AG08396 (cell line): Measurements from ENCODE around the gene FGG.

Source experiments
- DNase-seq: peaks from one replicate; pipeline ENCODE4 v3.0.0; 2012; ENCODE audit warnings: low spot score, mixed read lengths

FGG gene

GRCh38 chr4:154612472-154613414, at the start of gene FGG:
FGG (minus strand) TSS chr4:154612656; CDS start chr4:154612609, 47 bp downstream.
- no peak for DNase-seq

GRCh38 chr4:154660052-154660451, 47.6 kb upstream of the FGG start:
- no peak for DNase-seq

- no peak for DNase-seq
These were observed 46.4 kb upstream of the FGG start for GRCh38 chr4:154658680-154659405.

- no peak for DNase-seq
These were observed 31.0 kb upstream of the FGG start for GRCh38 chr4:154643493-154643892.

GRCh38 chr4:154642373-154643009, 30.0 kb upstream of the FGG start:
- no peak for DNase-seq

GRCh38 chr4:154640999-154641398, 28.5 kb upstream of the FGG start:
- no peak for DNase-seq

GRCh38 chr4:154634058-154634457, 21.6 kb upstream of the FGG start:
- no peak for DNase-seq

- no peak for DNase-seq
These were observed 19.4 kb upstream of the FGG start for GRCh38 chr4:154631828-154632227.

- DNase-seq: no peak
These were observed 17.9 kb upstream of the FGG start for GRCh38 chr4:154630324-154630723.

GRCh38 chr4:154626793-154627484, 14.5 kb upstream of the FGG start:
- DNase-seq: peak; percentile 24

- no peak for DNase-seq
These were observed 13.5 kb upstream of the FGG start for GRCh38 chr4:154625971-154626370.

- DNase-seq: no peak
These were observed 11.5 kb upstream of the FGG start for GRCh38 chr4:154623995-154624394.

GRCh38 chr4:154623436-154623835, 11.0 kb upstream of the FGG start:
- no peak for DNase-seq

- DNase-seq: peak; percentile 59
These were observed 10.1 kb upstream of the FGG start for GRCh38 chr4:154622598-154622997.

- DNase-seq: no peak
These were observed 7.7 kb upstream of the FGG start for GRCh38 chr4:154620111-154620510.

- peak; percentile 45 for DNase-seq
These were observed 6.4 kb upstream of the FGG start for GRCh38 chr4:154618708-154619315.

- DNase-seq: no peak
These were observed 5.4 kb upstream of the FGG start for GRCh38 chr4:154617820-154618317.

- no peak for DNase-seq
These were observed 4.3 kb upstream of the FGG start for GRCh38 chr4:154616731-154617130.

GRCh38 chr4:154616287-154616686, 3.8 kb upstream of the FGG start:
- no peak for DNase-seq

- DNase-seq: no peak
These were observed 2.8 kb upstream of the FGG start for GRCh38 chr4:154615211-154615610.

- DNase-seq: no peak
These were observed 1.9 kb upstream of the FGG start for GRCh38 chr4:154614306-154614705.
